HEK293 (cell line): ENCODE results near the gene TBX10.
"Not testable (repeated sequence)": the region's sequence is repeated elsewhere in the genome, so short reads cannot be mapped to it uniquely, and the experiment has no call there.

Experiments
- BCL11A ChIP-seq: fragments of 450-650 bp; formaldehyde crosslinking; IDR thresholded peaks from 2 replicates; pipeline ENCODE4 v1.5.1; 2016; ENCODE audit warnings: low read depth, missing biosample characterization, missing genetic modification characterization
- TCF7L2 ChIP-seq: IDR thresholded peaks from 2 replicates; pipeline ENCODE4 v1.6.1; 2011; ENCODE audit warnings: low read depth, mild to moderate bottlenecking, inconsistent platforms, low read length, moderate library complexity, borderline replicate concordance
- YY1 ChIP-seq: fragments of 450-650 bp; formaldehyde crosslinking; IDR thresholded peaks from 2 replicates; pipeline ENCODE4 v1.5.1; 2018; ENCODE audit warnings: missing biosample characterization, missing genetic modification characterization
- ZBTB17 ChIP-seq: fragments of 450-650 bp; formaldehyde crosslinking; IDR thresholded peaks from 2 replicates; pipeline ENCODE4 v1.5.1; 2016; ENCODE audit warnings: missing biosample characterization, missing genetic modification characterization
- TF ChIP-seq, protein P1 (sequence below): IDR thresholded peaks from 2 replicates; pipeline ENCODE4 v1.6.1; 2011; ENCODE audit warnings: mild to moderate bottlenecking, low read depth, low read length, borderline replicate concordance
- TF ChIP-seq, protein P2 (sequence below): fragments of 450-650 bp; formaldehyde crosslinking; IDR thresholded peaks from 2 replicates; pipeline ENCODE4 v1.5.1; 2016; ENCODE audit warnings: missing biosample characterization, missing genetic modification characterization
- TF ChIP-seq, protein P3 (sequence below): fragments of 450-650 bp; formaldehyde crosslinking; IDR thresholded peaks from 2 replicates; pipeline ENCODE4 v1.5.1; 2016; ENCODE audit warnings: missing biosample characterization, missing genetic modification characterization
- TF ChIP-seq, protein P4 (sequence below): fragments of 450-650 bp; formaldehyde crosslinking; IDR thresholded peaks from 2 replicates; pipeline ENCODE4 v1.5.1; 2016; ENCODE audit warnings: missing biosample characterization, missing genetic modification characterization
- TF ChIP-seq, protein P5 (sequence below): fragments of 450-650 bp; formaldehyde crosslinking; IDR thresholded peaks from 2 replicates; pipeline ENCODE4 v1.5.1; 2016; ENCODE audit warnings: missing biosample characterization, missing genetic modification characterization, low read depth
- TF ChIP-seq, protein P6 (sequence below): fragments of 450-650 bp; formaldehyde crosslinking; IDR thresholded peaks from 2 replicates; pipeline ENCODE4 v1.5.1; 2016; ENCODE audit warnings: missing biosample characterization, missing genetic modification characterization

DNA sequence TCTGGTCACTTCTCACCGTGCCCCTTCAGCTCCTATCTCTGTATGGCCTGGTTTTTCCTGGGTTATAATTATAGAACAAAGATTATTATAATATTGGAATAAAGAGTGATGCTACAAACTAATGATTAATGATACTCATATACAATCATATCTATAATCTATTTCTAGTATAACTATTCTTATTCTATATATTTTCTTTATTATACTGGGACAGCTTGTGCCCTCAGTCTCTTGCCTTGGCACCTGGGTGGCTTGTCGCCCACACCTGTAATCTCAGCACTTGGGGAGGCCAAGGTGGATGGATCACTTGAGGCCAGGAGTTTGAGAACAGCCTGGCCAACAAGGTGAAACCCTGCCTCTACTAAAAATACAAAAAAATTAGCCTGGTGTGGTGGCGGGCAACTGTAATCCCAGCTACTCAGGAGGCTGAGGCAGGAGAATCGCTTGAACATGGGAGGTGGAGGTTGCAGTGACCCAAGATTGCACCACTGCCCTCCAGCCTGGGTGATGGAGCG is 20.1 kb upstream of the TBX10 start:
- TF ChIP-seq, protein P1, sequence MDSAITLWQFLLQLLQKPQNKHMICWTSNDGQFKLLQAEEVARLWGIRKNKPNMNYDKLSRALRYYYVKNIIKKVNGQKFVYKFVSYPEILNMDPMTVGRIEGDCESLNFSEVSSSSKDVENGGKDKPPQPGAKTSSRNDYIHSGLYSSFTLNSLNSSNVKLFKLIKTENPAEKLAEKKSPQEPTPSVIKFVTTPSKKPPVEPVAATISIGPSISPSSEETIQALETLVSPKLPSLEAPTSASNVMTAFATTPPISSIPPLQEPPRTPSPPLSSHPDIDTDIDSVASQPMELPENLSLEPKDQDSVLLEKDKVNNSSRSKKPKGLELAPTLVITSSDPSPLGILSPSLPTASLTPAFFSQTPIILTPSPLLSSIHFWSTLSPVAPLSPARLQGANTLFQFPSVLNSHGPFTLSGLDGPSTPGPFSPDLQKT: not testable (repeated sequence)
- not testable (repeated sequence) for TF ChIP-seq ZBTB17; YY1 (tag by site-specific recombination); TCF7L2; BCL11A (tag by site-specific recombination)
- TF ChIP-seq, protein P2, sequence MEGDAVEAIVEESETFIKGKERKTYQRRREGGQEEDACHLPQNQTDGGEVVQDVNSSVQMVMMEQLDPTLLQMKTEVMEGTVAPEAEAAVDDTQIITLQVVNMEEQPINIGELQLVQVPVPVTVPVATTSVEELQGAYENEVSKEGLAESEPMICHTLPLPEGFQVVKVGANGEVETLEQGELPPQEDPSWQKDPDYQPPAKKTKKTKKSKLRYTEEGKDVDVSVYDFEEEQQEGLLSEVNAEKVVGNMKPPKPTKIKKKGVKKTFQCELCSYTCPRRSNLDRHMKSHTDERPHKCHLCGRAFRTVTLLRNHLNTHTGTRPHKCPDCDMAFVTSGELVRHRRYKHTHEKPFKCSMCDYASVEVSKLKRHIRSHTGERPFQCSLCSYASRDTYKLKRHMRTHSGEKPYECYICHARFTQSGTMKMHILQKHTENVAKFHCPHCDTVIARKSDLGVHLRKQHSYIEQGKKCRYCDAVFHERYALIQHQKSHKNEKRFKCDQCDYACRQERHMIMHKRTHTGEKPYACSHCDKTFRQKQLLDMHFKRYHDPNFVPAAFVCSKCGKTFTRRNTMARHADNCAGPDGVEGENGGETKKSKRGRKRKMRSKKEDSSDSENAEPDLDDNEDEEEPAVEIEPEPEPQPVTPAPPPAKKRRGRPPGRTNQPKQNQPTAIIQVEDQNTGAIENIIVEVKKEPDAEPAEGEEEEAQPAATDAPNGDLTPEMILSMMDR (tag by site-specific recombination): not testable (repeated sequence)
- TF ChIP-seq, protein P3, sequence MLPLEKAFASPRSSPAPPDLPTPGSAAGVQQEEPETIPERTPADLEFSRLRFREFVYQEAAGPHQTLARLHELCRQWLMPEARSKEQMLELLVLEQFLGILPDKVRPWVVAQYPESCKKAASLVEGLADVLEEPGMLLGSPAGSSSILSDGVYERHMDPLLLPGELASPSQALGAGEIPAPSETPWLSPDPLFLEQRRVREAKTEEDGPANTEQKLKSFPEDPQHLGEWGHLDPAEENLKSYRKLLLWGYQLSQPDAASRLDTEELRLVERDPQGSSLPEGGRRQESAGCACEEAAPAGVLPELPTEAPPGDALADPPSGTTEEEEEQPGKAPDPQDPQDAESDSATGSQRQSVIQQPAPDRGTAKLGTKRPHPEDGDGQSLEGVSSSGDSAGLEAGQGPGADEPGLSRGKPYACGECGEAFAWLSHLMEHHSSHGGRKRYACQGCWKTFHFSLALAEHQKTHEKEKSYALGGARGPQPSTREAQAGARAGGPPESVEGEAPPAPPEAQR: not testable (repeated sequence)
- TF ChIP-seq, protein P4, sequence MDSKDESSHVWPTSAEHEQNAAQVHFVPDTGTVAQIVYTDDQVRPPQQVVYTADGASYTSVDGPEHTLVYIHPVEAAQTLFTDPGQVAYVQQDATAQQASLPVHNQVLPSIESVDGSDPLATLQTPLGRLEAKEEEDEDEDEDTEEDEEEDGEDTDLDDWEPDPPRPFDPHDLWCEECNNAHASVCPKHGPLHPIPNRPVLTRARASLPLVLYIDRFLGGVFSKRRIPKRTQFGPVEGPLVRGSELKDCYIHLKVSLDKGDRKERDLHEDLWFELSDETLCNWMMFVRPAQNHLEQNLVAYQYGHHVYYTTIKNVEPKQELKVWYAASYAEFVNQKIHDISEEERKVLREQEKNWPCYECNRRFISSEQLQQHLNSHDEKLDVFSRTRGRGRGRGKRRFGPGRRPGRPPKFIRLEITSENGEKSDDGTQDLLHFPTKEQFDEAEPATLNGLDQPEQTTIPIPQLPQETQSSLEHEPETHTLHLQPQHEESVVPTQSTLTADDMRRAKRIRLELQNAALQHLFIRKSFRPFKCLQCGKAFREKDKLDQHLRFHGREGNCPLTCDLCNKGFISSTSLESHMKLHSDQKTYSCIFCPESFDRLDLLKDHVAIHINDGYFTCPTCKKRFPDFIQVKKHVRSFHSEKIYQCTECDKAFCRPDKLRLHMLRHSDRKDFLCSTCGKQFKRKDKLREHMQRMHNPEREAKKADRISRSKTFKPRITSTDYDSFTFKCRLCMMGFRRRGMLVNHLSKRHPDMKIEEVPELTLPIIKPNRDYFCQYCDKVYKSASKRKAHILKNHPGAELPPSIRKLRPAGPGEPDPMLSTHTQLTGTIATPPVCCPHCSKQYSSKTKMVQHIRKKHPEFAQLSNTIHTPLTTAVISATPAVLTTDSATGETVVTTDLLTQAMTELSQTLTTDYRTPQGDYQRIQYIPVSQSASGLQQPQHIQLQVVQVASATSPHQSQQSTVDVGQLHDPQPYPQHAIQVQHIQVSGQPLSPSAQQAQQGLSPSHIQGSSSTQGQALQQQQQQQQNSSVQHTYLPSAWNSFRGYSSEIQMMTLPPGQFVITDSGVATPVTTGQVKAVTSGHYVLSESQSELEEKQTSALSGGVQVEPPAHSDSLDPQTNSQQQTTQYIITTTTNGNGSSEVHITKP (tag by site-specific recombination): not testable (repeated sequence)
- TF ChIP-seq, protein P5, sequence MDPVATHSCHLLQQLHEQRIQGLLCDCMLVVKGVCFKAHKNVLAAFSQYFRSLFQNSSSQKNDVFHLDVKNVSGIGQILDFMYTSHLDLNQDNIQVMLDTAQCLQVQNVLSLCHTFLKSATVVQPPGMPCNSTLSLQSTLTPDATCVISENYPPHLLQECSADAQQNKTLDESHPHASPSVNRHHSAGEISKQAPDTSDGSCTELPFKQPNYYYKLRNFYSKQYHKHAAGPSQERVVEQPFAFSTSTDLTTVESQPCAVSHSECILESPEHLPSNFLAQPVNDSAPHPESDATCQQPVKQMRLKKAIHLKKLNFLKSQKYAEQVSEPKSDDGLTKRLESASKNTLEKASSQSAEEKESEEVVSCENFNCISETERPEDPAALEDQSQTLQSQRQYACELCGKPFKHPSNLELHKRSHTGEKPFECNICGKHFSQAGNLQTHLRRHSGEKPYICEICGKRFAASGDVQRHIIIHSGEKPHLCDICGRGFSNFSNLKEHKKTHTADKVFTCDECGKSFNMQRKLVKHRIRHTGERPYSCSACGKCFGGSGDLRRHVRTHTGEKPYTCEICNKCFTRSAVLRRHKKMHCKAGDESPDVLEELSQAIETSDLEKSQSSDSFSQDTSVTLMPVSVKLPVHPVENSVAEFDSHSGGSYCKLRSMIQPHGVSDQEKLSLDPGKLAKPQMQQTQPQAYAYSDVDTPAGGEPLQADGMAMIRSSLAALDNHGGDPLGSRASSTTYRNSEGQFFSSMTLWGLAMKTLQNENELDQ (tag by site-specific recombination): not testable (repeated sequence)
- TF ChIP-seq, protein P6, sequence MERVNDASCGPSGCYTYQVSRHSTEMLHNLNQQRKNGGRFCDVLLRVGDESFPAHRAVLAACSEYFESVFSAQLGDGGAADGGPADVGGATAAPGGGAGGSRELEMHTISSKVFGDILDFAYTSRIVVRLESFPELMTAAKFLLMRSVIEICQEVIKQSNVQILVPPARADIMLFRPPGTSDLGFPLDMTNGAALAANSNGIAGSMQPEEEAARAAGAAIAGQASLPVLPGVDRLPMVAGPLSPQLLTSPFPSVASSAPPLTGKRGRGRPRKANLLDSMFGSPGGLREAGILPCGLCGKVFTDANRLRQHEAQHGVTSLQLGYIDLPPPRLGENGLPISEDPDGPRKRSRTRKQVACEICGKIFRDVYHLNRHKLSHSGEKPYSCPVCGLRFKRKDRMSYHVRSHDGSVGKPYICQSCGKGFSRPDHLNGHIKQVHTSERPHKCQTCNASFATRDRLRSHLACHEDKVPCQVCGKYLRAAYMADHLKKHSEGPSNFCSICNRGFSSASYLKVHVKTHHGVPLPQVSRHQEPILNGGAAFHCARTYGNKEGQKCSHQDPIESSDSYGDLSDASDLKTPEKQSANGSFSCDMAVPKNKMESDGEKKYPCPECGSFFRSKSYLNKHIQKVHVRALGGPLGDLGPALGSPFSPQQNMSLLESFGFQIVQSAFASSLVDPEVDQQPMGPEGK (tag by site-specific recombination): not testable (repeated sequence)
